Activated CD4-positive, alpha-beta memory T cell treated with anti-CD3 and anti-CD28 coated beads, Interleukin-2, amount 10 ng/mL, durations not matched to agents 7 days and 5 days (primary cell): ENCODE results near the gene FA2H. TPM values are rescaled to one million over a fixed set of nuclear protein-coding genes. Genes with fewer than 3 reads are reported as not detected.

Source experiments
- CTCF ChIA-PET: fragments of 350-600 bp; sonication (Branson Sonifier 250); formaldehyde crosslinking; loops from one replicate; lab custom pipeline; 2021; ENCODE audit warnings: antibody characterized with exemption, inconsistent platforms; lab: Charles Lee
- POLR2A ChIA-PET: fragments of 350-600 bp; sonication (Branson Sonifier 250); formaldehyde crosslinking; loops from one replicate; lab custom pipeline; 2021; ENCODE audit warnings: antibody characterized with exemption; lab: Charles Lee
- DNase-seq: peaks from one replicate; pipeline ENCODE4 v3.0.0-alpha.2; 2020
- H3K27ac Mint-ChIP-seq: one replicate; pipeline ENCODE4 v1.8.0; 2021; ENCODE audit warnings: mild to moderate bottlenecking, mixed read lengths
- H3K27me3 Mint-ChIP-seq: one replicate; pipeline ENCODE4 v1.8.0; 2021; ENCODE audit warnings: mixed read lengths
- H3K36me3 Mint-ChIP-seq: one replicate; pipeline ENCODE4 v1.8.0; 2021; ENCODE audit warnings: low read depth, mixed read lengths
- H3K4me1 Mint-ChIP-seq: one replicate; pipeline ENCODE4 v1.8.0; 2021; ENCODE audit warnings: mixed read lengths
- H3K4me3 Mint-ChIP-seq: one replicate; pipeline ENCODE4 v1.8.0; 2021; ENCODE audit warnings: mild to moderate bottlenecking, mixed read lengths
- H3K9me3 Mint-ChIP-seq: one replicate; pipeline ENCODE4 v1.8.0; 2021; ENCODE audit warnings: mixed read lengths
- total RNA-seq, 2 experiments: library from RNA; stranded (reverse); gene quantifications; one replicate each; pipeline ENCODE4 v1.2.3, GENCODE V29; 2021

Gene FA2H
- total RNA-seq, 2 experiments from 2014 or later: 0.50 to 1.1 TPM

- no peaks in the 10 kb centered on the region for H3K9me3 Mint-ChIP-seq
- CTCF ChIA-PET: interaction anchor here (0.8 to 7.2 kb wide), 8 partner anchors 10 to 410 kb away, joined by 3 to 25 read pairs (median 9); partner anchors contain the start of gene RFWD3
- H3K4me3 Mint-ChIP-seq: peak within 1 kb of the TSS; percentile 96
- peaks cover 30% of the 10 kb centered on the region for H3K36me3 Mint-ChIP-seq
- peak; percentile 68 for DNase-seq
- H3K4me1 Mint-ChIP-seq: peaks cover 56% of the 10 kb centered on the region
- POLR2A ChIA-PET: interaction anchor here (0.6 to 8.6 kb wide), 22 partner anchors 9 to 947 kb away, joined by 3 to 186 read pairs (median 4); partner anchors contain the start of genes FA2H, GLG1, KARS1 and PSMD7
- H3K27me3 Mint-ChIP-seq: no peaks in the 10 kb centered on the region
- H3K27ac Mint-ChIP-seq: peak within 1 kb of the TSS; percentile 97
Measured at GRCh38 chr16:74700438-74701225, 74.0 kb downstream of the FA2H start, which contains the start of gene MLKL. Gene MLKL, minus strand, starts transcription at chr16:74700862. Its CDS starts 5,105 bp downstream, at chr16:74695757.

GRCh38 chr16:74700116-74700437 is 74.5 kb downstream of the FA2H start:
- ChIA-PET POLR2A (interaction anchor here (0.6 to 8.6 kb wide), 17 partner anchors 9 to 923 kb away, joined by 3 to 186 read pairs (median 5); partner anchors contain the start of genes ADAT1, GLG1, PSMD7 and RFWD3), CTCF (interaction anchor here (1.3 to 7.2 kb wide), 5 partner anchors 10 to 163 kb away, joined by 3 to 25 read pairs (median 9); partner anchors contain the start of gene RFWD3)
- no peaks in the 10 kb centered on the region for H3K9me3 Mint-ChIP-seq
- H3K36me3 Mint-ChIP-seq: peaks cover 35% of the 10 kb centered on the region
- DNase-seq: peak; percentile 49
- H3K27me3 Mint-ChIP-seq: no peaks in the 10 kb centered on the region
- H3K4me1 Mint-ChIP-seq: peaks cover 58% of the 10 kb centered on the region
- H3K27ac Mint-ChIP-seq: peak overlapping the region; percentile 97
- peak overlapping the region; percentile 96 for H3K4me3 Mint-ChIP-seq

GRCh38 chr16:74699666-74700065 is 75.0 kb downstream of the FA2H start:
- Mint-ChIP-seq H3K4me1 (peaks cover 55% of the 10 kb centered on the region), H3K27me3 (no peaks in the 10 kb centered on the region), H3K27ac (peak overlapping the region; percentile 81), H3K4me3 (peak overlapping the region; percentile 96), H3K9me3 (no peaks in the 10 kb centered on the region), H3K36me3 (peaks cover 38% of the 10 kb centered on the region)
- ChIA-PET CTCF (interaction anchor here (1.3 to 7.2 kb wide), 4 partner anchors 11 to 163 kb away, joined by 3 to 25 read pairs (median 8); partner anchors contain the start of gene RFWD3), POLR2A (interaction anchor here (0.6 to 8.6 kb wide), 11 partner anchors 8 to 948 kb away, joined by 3 to 186 read pairs (median 4); partner anchors contain the start of genes ADAT1, GLG1, KARS1 and PSMD7)
- no peak for DNase-seq

GRCh38 chr16:74698222-74698621 is 76.4 kb downstream of the FA2H start:
- Mint-ChIP-seq H3K4me3 (peak overlapping the region; percentile 96), H3K27ac (peak overlapping the region; percentile 81), H3K27me3 (no peaks in the 10 kb centered on the region), H3K36me3 (peaks cover 48% of the 10 kb centered on the region), H3K9me3 (no peaks in the 10 kb centered on the region), H3K4me1 (peaks cover 57% of the 10 kb centered on the region)
- ChIA-PET POLR2A (interaction anchor here (1.5 to 8.6 kb wide), 4 partner anchors 17 to 950 kb away, joined by 3 to 186 read pairs (median 6); partner anchors contain the start of genes KARS1, PSMD7, RFWD3 and TERF2IP), CTCF (interaction anchor here (0.5 to 7.2 kb wide), 9 partner anchors 10 to 436 kb away, joined by 3 to 25 read pairs (median 4); partner anchors contain the start of genes RFWD3 and WDR59)
- no peak for DNase-seq

GRCh38 chr16:74695450-74696422 is 78.9 kb downstream of the FA2H start:
- POLR2A ChIA-PET: interaction anchor here (0.5 to 8.6 kb wide), 4 partner anchors 29 to 862 kb away, joined by 3 to 186 read pairs (median 4); partner anchors contain the start of gene RFWD3
- Mint-ChIP-seq H3K27ac (peak overlapping the region; percentile 73), H3K27me3 (no peaks in the 10 kb centered on the region), H3K4me1 (peaks cover 52% of the 10 kb centered on the region), H3K4me3 (peak overlapping the region; percentile 73), H3K36me3 (peaks cover 69% of the 10 kb centered on the region), H3K9me3 (no peaks in the 10 kb centered on the region)
- DNase-seq: peak; percentile 75
- CTCF ChIA-PET: interaction anchor here (0.9 to 7.2 kb wide), 2 partner anchors 13 to 28 kb away, joined by 3 to 25 read pairs; partner anchors contain the start of gene RFWD3

- Mint-ChIP-seq H3K9me3 (no peaks in the 10 kb centered on the region), H3K4me3 (no peak overlapping the region), H3K36me3 (peaks cover 77% of the 10 kb centered on the region), H3K4me1 (peaks cover 28% of the 10 kb centered on the region), H3K27me3 (no peaks in the 10 kb centered on the region), H3K27ac (no peak overlapping the region)
- no peak for DNase-seq
- ChIA-PET POLR2A (interaction anchor here (1.2 to 3.2 kb wide), 3 partner anchors 9 to 24 kb away, joined by 3 to 15 read pairs (median 13); partner anchors contain the start of genes MLKL and RFWD3), CTCF (interaction anchor here (0.6 to 0.7 kb wide), 2 partner anchors 10 to 23 kb away, joined by 3 read pairs; no protein-coding TSS in a partner anchor)
Measured at GRCh38 chr16:74691093-74691855, 83.3 kb downstream of the FA2H start.

GRCh38 chr16:74682556-74682955 is 92.1 kb downstream of the FA2H start:
- no peak overlapping the region for H3K27ac Mint-ChIP-seq
- H3K9me3 Mint-ChIP-seq: no peaks in the 10 kb centered on the region
- CTCF ChIA-PET: interaction anchor here (0.8 kb wide), 1 partner anchor 18 kb away, joined by 4 read pairs; the partner anchor contains the start of gene MLKL
- POLR2A ChIA-PET: no interaction called here
- no peaks in the 10 kb centered on the region for H3K4me1 Mint-ChIP-seq
- H3K36me3 Mint-ChIP-seq: peaks cover 58% of the 10 kb centered on the region
- no peak for DNase-seq
- no peaks in the 10 kb centered on the region for H3K27me3 Mint-ChIP-seq
- no peak overlapping the region for H3K4me3 Mint-ChIP-seq

- ChIA-PET POLR2A (interaction anchor here (0.9 to 4.9 kb wide), 4 partner anchors 11 to 103 kb away, joined by 3 to 37 read pairs (median 3); partner anchors contain the start of gene RFWD3), CTCF (interaction anchor here (1.1 to 1.6 kb wide), 2 partner anchors 13 to 29 kb away, joined by 3 to 6 read pairs; no protein-coding TSS in a partner anchor)
- Mint-ChIP-seq H3K27ac (no peak overlapping the region), H3K36me3 (peaks cover 51% of the 10 kb centered on the region), H3K4me3 (no peak overlapping the region), H3K27me3 (no peaks in the 10 kb centered on the region), H3K4me1 (no peaks in the 10 kb centered on the region), H3K9me3 (no peaks in the 10 kb centered on the region)
- DNase-seq: no peak
Measured at GRCh38 chr16:74680681-74681080, 93.9 kb downstream of the FA2H start.

- CTCF ChIA-PET: interaction anchor here (1.1 to 1.6 kb wide), 2 partner anchors 12 to 28 kb away, joined by 3 to 6 read pairs; no protein-coding TSS in a partner anchor
- peak overlapping the region; percentile 11 for H3K27ac Mint-ChIP-seq
- peaks cover 51% of the 10 kb centered on the region for H3K36me3 Mint-ChIP-seq
- H3K9me3 Mint-ChIP-seq: no peaks in the 10 kb centered on the region
- no peak for DNase-seq
- no peaks in the 10 kb centered on the region for H3K27me3 Mint-ChIP-seq
- no peak overlapping the region for H3K4me3 Mint-ChIP-seq
- POLR2A ChIA-PET: interaction anchor here (4.9 kb wide), 1 partner anchor 13 kb away, joined by 37 read pairs; the partner anchor contains the start of gene RFWD3
- H3K4me1 Mint-ChIP-seq: no peaks in the 10 kb centered on the region
Measured at GRCh38 chr16:74679983-74680382, 94.6 kb downstream of the FA2H start.

GRCh38 chr16:74677868-74678267 is 96.8 kb downstream of the FA2H start:
- Mint-ChIP-seq H3K36me3 (peaks cover 61% of the 10 kb centered on the region), H3K9me3 (no peaks in the 10 kb centered on the region)

GRCh38 chr16:74673876-74674275 is 100.7 kb downstream of the FA2H start:
- Mint-ChIP-seq H3K27ac (no peak overlapping the region), H3K4me3 (no peak overlapping the region), H3K9me3 (no peaks in the 10 kb centered on the region), H3K4me1 (no peaks in the 10 kb centered on the region), H3K27me3 (no peaks in the 10 kb centered on the region), H3K36me3 (peaks cover 52% of the 10 kb centered on the region)
- POLR2A ChIA-PET: no interaction called here
- CTCF ChIA-PET: no interaction called here
- no peak for DNase-seq

More at GRCh38 chr16:74677868-74678267, 96.8 kb downstream of the FA2H start:
- H3K27ac Mint-ChIP-seq: no peak overlapping the region
- CTCF ChIA-PET: no interaction called here
- H3K4me1 Mint-ChIP-seq: no peaks in the 10 kb centered on the region
- no peak overlapping the region for H3K4me3 Mint-ChIP-seq
- no peaks in the 10 kb centered on the region for H3K27me3 Mint-ChIP-seq
- no peak for DNase-seq
- POLR2A ChIA-PET: interaction anchor here (4.9 kb wide), 1 partner anchor 11 kb away, joined by 37 read pairs; the partner anchor contains the start of gene RFWD3
